ENCODE results near the gene FOXQ1. TPM values are rescaled to one million over a fixed set of nuclear protein-coding genes. Genes with fewer than 3 reads are reported as not detected.
"Not testable (repeated sequence)": the region's sequence is repeated elsewhere in the genome, so short reads cannot be mapped to it uniquely, and the experiment has no call there.

Gene FOXQ1
- total RNA-seq, 1 donor from 2014 or later = not detected

DNA sequence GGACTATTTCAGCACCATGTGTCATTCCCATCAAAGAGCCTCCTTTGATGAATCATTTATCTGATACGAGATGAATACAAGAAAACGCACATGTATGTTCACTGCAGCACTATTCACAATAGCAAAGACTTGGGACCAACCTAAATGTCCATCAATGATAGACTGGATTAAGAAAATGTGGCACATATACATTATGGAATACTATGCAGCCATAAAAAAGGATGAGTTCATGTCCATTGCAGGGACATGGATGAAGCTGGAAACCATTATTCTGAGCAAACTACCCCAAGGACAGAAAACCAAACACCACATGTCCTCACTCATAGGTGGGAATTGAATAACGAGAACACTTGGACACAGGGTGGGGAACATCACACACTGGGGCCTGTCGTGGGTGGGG is 49.8 kb downstream of the FOXQ1 start:
- DNase-seq (ENCODE audit: low read depth, low spot score) = not testable (repeated sequence)

DNA sequence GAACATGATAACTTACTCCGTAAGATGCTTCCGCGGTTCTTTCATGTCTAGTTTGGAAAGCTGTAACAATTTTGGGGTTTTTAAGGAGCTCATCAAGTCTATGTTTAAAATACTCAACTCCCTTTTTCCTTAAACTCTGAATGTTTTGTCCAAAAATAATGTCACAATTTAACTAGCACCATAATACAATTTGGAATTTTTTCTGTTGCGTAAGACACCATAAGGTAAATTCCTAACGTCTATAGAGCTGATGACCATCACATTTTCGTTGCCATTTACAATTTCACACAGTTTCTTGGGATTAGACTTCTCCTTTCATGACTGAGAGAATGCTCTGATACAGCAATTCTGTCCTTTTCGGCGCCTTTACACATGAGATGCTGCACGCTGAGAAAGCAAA is 50.7 kb downstream of the FOXQ1 start:
- DNase-seq (ENCODE audit: low read depth, low spot score) = no peak

DNA sequence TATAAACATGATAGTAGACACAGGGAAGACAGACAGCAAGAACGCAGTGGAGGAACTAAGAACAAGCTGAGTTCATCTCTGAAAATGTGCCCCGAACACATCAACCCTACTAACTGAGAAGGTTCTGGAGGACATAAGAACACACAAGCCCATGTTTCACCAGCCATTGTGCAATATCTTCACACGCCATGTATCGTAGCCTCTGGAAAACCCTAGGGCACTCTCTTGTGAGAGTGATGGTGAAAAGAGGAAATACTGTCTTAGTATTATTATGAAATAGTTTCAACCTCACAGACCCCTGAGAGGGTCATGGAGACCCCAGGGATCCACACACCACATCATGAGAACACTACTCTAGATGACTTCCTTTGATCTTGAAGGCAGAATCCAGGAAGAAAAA is 51.4 kb downstream of the FOXQ1 start:
- DNase-seq (ENCODE audit: low read depth, low spot score) = no peak

DNA sequence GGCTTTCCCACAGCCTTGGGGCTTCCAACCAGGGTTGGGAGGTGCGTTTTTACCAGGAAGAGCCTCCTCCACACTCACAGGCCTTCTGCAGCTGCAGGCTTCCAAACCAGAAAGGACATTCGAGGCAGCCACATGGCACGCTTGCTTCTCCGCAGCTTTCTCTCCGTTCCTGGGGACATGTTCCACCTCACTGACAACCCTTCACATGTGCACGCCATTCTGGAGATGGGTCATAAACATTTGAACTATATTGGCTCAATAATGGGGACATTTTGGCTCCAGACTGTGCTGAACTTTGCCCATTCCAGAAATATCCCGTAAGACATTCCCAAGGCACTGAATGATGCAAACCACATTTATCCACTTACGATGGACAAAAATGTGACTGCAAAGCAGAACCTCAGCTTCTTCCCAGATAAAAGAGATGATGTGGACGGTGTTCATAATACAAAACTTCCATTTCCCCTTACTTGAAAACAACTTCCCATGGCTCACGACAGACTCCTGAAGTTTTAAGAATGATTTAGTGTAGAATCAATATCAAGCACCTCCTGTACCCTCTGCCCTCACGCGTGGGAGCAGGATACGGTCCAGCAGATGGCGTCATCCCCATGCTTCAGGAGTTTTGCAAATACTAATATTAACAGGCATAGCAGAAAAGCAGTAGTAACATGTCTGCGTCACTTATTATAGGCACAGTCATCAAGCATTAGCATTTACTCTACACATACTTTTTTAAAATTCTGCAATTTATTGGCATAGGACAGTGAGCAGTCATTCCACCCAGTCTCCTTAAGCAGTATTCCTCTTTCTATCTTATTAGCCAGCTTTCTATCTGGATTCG is 52.1 kb downstream of the FOXQ1 start:
- DNase-seq (ENCODE audit: low read depth, low spot score) = no peak

Other genes with a start within 250 kb of the FOXQ1 start
- gene FOXF2, start 77.5 kb downstream of the FOXQ1 start, total RNA-seq = not detected in 2 replicates

All from pulmonary artery endothelial cell (primary cell).